ENCODE measurements around the gene TMEM14A.

TMEM14A gene

DNA sequence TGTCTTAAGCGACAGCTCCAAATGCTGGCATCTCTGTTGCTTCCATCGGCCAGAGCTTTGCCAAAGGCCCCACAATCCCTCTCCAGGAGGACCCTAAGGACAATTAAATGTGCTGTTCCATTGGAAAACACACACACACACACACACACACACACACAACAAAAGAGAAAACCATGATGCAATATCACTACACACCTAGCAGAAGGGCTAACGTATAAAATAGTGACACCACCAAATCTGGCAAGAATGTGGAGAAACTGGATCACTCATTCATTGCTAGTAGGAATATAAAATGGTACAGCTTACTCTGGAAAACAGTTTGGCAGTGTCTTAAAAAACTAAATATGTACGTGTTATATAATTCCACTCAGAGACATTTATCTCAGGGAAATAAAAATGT is 13.0 kb upstream of the TMEM14A start:
- no peak for TF ChIP-seq TARDBP (IDR thresholded peaks at IDR 0.05)
- TF ChIP-seq ZNF384 (IDR thresholded peaks at IDR 0.05): no peak
- TF ChIP-seq, protein P1, sequence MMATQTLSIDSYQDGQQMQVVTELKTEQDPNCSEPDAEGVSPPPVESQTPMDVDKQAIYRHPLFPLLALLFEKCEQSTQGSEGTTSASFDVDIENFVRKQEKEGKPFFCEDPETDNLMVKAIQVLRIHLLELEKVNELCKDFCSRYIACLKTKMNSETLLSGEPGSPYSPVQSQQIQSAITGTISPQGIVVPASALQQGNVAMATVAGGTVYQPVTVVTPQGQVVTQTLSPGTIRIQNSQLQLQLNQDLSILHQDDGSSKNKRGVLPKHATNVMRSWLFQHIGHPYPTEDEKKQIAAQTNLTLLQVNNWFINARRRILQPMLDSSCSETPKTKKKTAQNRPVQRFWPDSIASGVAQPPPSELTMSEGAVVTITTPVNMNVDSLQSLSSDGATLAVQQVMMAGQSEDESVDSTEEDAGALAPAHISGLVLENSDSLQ (IDR thresholded peaks at IDR 0.05): no peak
- TF ChIP-seq ARNT (IDR thresholded peaks at IDR 0.05): no peak
- TF ChIP-seq LEF1 (IDR thresholded peaks at IDR 0.05; ENCODE audit: borderline replicate concordance): no peak
- no peak for TF ChIP-seq NFRKB (IDR thresholded peaks at IDR 0.05)
- TF ChIP-seq HDGF (IDR thresholded peaks at IDR 0.05; ENCODE audit: borderline replicate concordance): no peak
- no peak for TF ChIP-seq ELF4 (IDR thresholded peaks at IDR 0.05)
- TF ChIP-seq BHLHE40 (IDR thresholded peaks at IDR 0.05; ENCODE audit: borderline replicate concordance): no peak
- no peak for TF ChIP-seq FOXM1 (IDR thresholded peaks at IDR 0.05; ENCODE audit: borderline replicate concordance)
- no peak for TF ChIP-seq L3MBTL2 (conservative IDR thresholded peaks at IDR 0.05)
- TF ChIP-seq CTBP1 (IDR thresholded peaks at IDR 0.05; ENCODE audit: borderline replicate concordance): no peak
- TF ChIP-seq FOXA1 (IDR thresholded peaks at IDR 0.05): no peak
- TF ChIP-seq FOXK2 (IDR thresholded peaks at IDR 0.05): no peak
- TF ChIP-seq SUZ12 (IDR thresholded peaks at IDR 0.05): no peak
- TF ChIP-seq SP1 (IDR thresholded peaks at IDR 0.05): no peak
- ChIA-PET POLR2A (interaction anchor here (1.8 kb wide), 1 partner anchor 238 kb away, joined by 5 read pairs; the partner anchor contains the start of gene EFHC1), CTCF (no interaction called here)

GRCh38 chr6:52661551-52661950 is 9.4 kb upstream of the TMEM14A start:
- no peak for DNase-seq (ENCODE audit: extremely low spot score)
- ChIA-PET POLR2A (interaction anchor here (1.0 to 2.5 kb wide), 4 partner anchors 10 to 377 kb away, joined by 3 to 10 read pairs (median 6); partner anchors contain the start of genes EFHC1 and MCM3), CTCF (interaction anchor here (1.2 to 4.3 kb wide), 3 partner anchors 11 to 245 kb away, joined by 3 to 46 read pairs (median 3); no protein-coding TSS in a partner anchor)
- no peak for TF ChIP-seq HDGF (IDR thresholded peaks at IDR 0.05; ENCODE audit: borderline replicate concordance)
- no peak for TF ChIP-seq ZNF384 (IDR thresholded peaks at IDR 0.05)
- no peak for TF ChIP-seq FOXK2 (IDR thresholded peaks at IDR 0.05)
- TF ChIP-seq SUZ12 (IDR thresholded peaks at IDR 0.05): no peak
- TF ChIP-seq CTBP1 (IDR thresholded peaks at IDR 0.05; ENCODE audit: borderline replicate concordance): no peak

More for the DNA sequence above, 13.0 kb upstream of the TMEM14A start:
- DNase-seq (ENCODE audit: extremely low spot score): no peak

DNA sequence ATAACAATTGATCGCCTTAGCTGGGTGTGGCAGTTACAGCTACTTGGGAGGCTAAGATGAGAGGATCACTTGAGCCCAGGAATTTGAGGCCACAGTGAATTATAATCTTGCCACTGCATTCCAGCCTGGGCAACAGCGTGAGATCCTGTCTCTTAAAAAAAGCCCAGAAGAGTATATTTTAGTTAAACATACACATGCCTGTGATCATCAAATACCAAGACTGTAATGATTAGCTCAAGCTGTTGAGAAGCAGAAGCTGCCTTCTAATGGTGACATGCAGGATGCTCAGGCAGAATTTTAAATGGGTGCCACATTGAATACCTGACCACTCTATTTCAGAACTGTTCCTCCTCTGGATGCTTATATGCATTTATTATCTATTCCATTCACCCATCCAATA is 8.9 kb upstream of the TMEM14A start:
- POLR2A ChIA-PET: interaction anchor here (1.0 to 2.5 kb wide), 5 partner anchors 10 to 377 kb away, joined by 3 to 10 read pairs (median 5); partner anchors contain the start of genes EFHC1, MCM3 and PAQR8
- DNase-seq (ENCODE audit: extremely low spot score): no peak
- TF ChIP-seq FOXK2 (IDR thresholded peaks at IDR 0.05): no peak
- TF ChIP-seq BHLHE40 (IDR thresholded peaks at IDR 0.05; ENCODE audit: borderline replicate concordance): no peak
- no peak for TF ChIP-seq SUZ12 (IDR thresholded peaks at IDR 0.05)
- TF ChIP-seq SP1 (IDR thresholded peaks at IDR 0.05): no peak
- TF ChIP-seq LEF1 (IDR thresholded peaks at IDR 0.05; ENCODE audit: borderline replicate concordance): no peak
- CTCF ChIA-PET: interaction anchor here (0.7 to 4.3 kb wide), 5 partner anchors 11 to 247 kb away, joined by 3 to 46 read pairs (median 5); no protein-coding TSS in a partner anchor

DNA sequence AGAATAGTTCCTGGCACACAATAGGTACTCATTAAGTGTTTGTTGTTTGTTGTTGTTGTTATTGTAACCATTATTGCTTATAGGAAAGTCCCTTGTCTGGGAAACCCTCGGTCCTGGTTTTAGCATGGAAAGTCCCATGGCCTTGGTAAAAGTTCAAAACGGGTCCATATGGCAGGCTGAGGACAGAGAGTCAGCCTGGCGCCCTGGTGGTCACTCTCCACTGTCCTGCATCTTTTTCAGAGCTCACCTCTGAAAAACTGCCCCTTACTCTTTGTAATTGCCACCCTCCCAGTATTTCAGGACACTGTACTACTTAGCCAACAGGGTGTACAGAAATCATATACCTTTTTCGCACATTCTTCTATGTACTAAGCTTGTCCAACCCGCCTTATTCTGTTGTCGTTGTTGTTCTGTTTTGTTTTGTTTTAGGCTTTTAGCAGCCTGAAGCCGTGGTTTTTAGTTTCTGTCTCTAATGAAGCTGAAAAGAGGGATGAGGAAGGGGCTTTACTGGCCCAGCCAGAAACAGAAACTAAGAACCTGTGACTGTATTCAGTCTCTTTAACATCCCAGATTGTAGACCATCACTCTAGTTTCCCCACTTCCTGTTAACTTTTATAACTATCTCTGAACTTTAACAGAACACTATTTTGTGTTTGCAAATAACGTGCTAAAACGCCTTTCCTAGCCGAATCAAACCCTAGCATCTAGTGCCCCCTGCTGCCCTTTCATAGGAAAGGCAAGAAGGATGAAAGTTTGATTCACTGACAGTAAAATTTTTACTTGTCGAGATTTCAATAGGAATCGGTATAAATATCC is 7.6 kb upstream of the TMEM14A start:
- TF ChIP-seq ELF4 (IDR thresholded peaks at IDR 0.05): no peak
- no peak for TF ChIP-seq BHLHE40 (IDR thresholded peaks at IDR 0.05; ENCODE audit: borderline replicate concordance)
- TF ChIP-seq FOXM1 (IDR thresholded peaks at IDR 0.05; ENCODE audit: borderline replicate concordance): no peak
- TF ChIP-seq, protein P1 (IDR thresholded peaks at IDR 0.05): no peak
- no peak for TF ChIP-seq ZNF384 (IDR thresholded peaks at IDR 0.05)
- no peak for TF ChIP-seq CTBP1 (IDR thresholded peaks at IDR 0.05; ENCODE audit: borderline replicate concordance)
- no peak for TF ChIP-seq NFRKB (IDR thresholded peaks at IDR 0.05)
- no peak for TF ChIP-seq FOXK2 (IDR thresholded peaks at IDR 0.05)
- no peak for TF ChIP-seq ARNT (IDR thresholded peaks at IDR 0.05)
- no peak for TF ChIP-seq LEF1 (IDR thresholded peaks at IDR 0.05; ENCODE audit: borderline replicate concordance)
- TF ChIP-seq FOXA1 (IDR thresholded peaks at IDR 0.05): no peak
- no peak for TF ChIP-seq HDGF (IDR thresholded peaks at IDR 0.05; ENCODE audit: borderline replicate concordance)
- no peak for TF ChIP-seq SP1 (IDR thresholded peaks at IDR 0.05)
- ChIA-PET POLR2A (interaction anchor here (1.4 to 2.5 kb wide), 4 partner anchors 243 to 379 kb away, joined by 4 to 10 read pairs (median 7); partner anchors contain the start of genes EFHC1, MCM3 and PAQR8), CTCF (interaction anchor here (0.5 to 4.3 kb wide), 8 partner anchors 13 to 500 kb away, joined by 3 to 46 read pairs (median 4); no protein-coding TSS in a partner anchor)
- peak; percentile 53 for DNase-seq (ENCODE audit: extremely low spot score)

GRCh38 chr6:52663936-52664185 is 7.1 kb upstream of the TMEM14A start:
- no peak for TF ChIP-seq LEF1 (IDR thresholded peaks at IDR 0.05; ENCODE audit: borderline replicate concordance)
- no peak for TF ChIP-seq SUZ12 (IDR thresholded peaks at IDR 0.05)
- no peak for TF ChIP-seq FOXK2 (IDR thresholded peaks at IDR 0.05)
- TF ChIP-seq CTBP1 (IDR thresholded peaks at IDR 0.05; ENCODE audit: borderline replicate concordance): no peak
- TF ChIP-seq ARNT (IDR thresholded peaks at IDR 0.05): no peak
- no peak for TF ChIP-seq FOXA1 (IDR thresholded peaks at IDR 0.05)
- TF ChIP-seq ELF4 (IDR thresholded peaks at IDR 0.05): no peak
- no peak for TF ChIP-seq L3MBTL2 (conservative IDR thresholded peaks at IDR 0.05)
- TF ChIP-seq ZNF384 (IDR thresholded peaks at IDR 0.05): no peak
- no peak for TF ChIP-seq FOXM1 (IDR thresholded peaks at IDR 0.05; ENCODE audit: borderline replicate concordance)
- TF ChIP-seq NFRKB (IDR thresholded peaks at IDR 0.05): no peak
- no peak for TF ChIP-seq SP1 (IDR thresholded peaks at IDR 0.05)
- TF ChIP-seq, protein P1 (IDR thresholded peaks at IDR 0.05): no peak
- TF ChIP-seq HDGF (IDR thresholded peaks at IDR 0.05; ENCODE audit: borderline replicate concordance): no peak
- ChIA-PET CTCF (interaction anchor here (0.6 to 4.3 kb wide), 4 partner anchors 13 to 256 kb away, joined by 3 to 46 read pairs (median 4); no protein-coding TSS in a partner anchor), POLR2A (interaction anchor here (1.7 to 2.5 kb wide), 2 partner anchors 243 to 379 kb away, joined by 9 to 10 read pairs; partner anchors contain the start of genes EFHC1 and MCM3)
- DNase-seq (ENCODE audit: extremely low spot score): no peak
